Ascending aorta (tissue), 2 donors: Measurements from ENCODE around the gene TRIM27. TPM values are rescaled to one million over a fixed set of nuclear protein-coding genes. Genes with fewer than 3 reads are reported as not detected.
A peak's percentile ranks its signal among the peaks of the same experiment; 100 is the strongest.
"Not testable (repeated sequence)": the region's sequence is repeated elsewhere in the genome, so short reads cannot be mapped to it uniquely, and the experiment has no call there.

Source experiments
- DNase-seq, 2 donors: peaks; one replicate each; pipeline ENCODE4 v3.0.0-alpha.2; 2019; ENCODE audit warnings: low spot score in 2 of 2
- H3K27ac ChIP-seq, 2 donors: fragments of 200-600 bp; sonication (generic); one replicate each; pipeline ENCODE4 v1.5.1; 2016 to 2017; ENCODE audit warnings: mild to moderate bottlenecking in 1 of 2
- H3K27me3 ChIP-seq: fragments of 200-600 bp; sonication (generic); one replicate; pipeline ENCODE4 v1.5.1; 2017
- H3K36me3 ChIP-seq, 2 donors: fragments of 200-600 bp; sonication (generic); one replicate each; pipeline ENCODE4 v1.5.1; 2016
- H3K4me1 ChIP-seq, 2 donors: fragments of 200-600 bp; sonication (generic); one replicate each; pipeline ENCODE4 v1.5.1; 2016 to 2017; ENCODE audit warnings: mild to moderate bottlenecking in 1 of 2
- H3K4me3 ChIP-seq, 2 donors: fragments of 200-600 bp; sonication (generic); one replicate each; pipeline ENCODE4 v1.5.1; 2016 to 2017; ENCODE audit warnings: mild to moderate bottlenecking in 1 of 2
- H3K9me3 ChIP-seq, 2 donors: fragments of 200-600 bp; sonication (generic); one replicate each; pipeline ENCODE4 v1.5.1; 2016
- CTCF ChIP-seq, 3 experiments: fragments of 200-600 bp in 2 of 3; fragments of 450-650 bp in 1 of 3; sonication (generic) in 2 of 3; IDR thresholded peaks; one replicate each; pipeline ENCODE4 v1.5.1; 2016 to 2019; ENCODE audit warnings: antibody characterized with exemption in 3 of 3, mild to moderate bottlenecking in 1 of 3, moderate library complexity in 1 of 3
- intact Hi-C: fragments of 100-400 bp; cut with DNase I; formaldehyde crosslinking; loops from one replicate; pipeline ENCODE4 v1.15.1; 2023
- total RNA-seq: library from RNA; depleted of rRNA; stranded (reverse); fragments of >200 nt; gene quantifications from one replicate; pipeline ENCODE4 v1.1.0, GENCODE V29; 2016

TRIM27 gene
- total RNA-seq, 1 donor from 2014 or later = 167 TPM

DNA sequence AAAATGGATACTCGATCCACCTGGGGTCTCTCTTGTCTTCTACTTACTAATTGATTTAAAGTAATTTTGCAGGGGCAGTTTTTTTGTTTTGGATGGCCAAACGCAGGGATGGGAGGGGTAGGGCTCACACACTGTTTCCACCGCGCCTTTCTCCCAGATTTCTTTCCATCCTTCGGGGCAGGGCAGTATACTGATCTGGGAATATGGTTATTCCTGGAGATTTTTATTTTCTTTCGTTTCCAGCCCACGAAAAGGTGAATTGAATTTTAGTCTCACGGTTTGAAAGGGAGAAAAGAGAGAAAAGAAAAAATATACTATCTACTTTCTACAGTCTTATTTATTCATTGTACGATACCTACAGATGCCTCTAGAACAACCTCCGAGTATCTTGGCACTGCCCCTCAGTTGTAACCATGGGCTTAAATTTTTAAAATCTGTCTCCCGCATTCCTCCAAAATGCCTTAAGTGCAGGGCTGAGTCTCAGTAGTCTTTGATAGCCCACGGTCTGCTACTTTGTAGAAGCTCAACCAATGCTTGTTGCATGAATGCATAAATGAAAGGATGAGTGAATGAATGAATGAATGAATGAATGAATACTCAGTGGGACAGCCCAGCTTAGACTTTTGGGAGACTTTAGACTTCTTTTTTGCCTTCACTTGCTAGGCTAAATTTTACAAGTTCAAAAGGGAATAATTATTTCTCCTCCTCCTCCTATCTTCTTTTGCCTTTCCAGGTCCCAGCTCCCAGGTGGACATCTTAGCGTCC is 18.1 kb upstream of the TRIM27 start:
- peak overlapping the region; percentile 77 to 81 for H3K4me3 ChIP-seq
- no peaks in the 10 kb centered on the region for H3K27me3 ChIP-seq
- H3K4me1 ChIP-seq = no peaks in the 10 kb centered on the region
- no peaks in the 10 kb centered on the region for H3K9me3 ChIP-seq
- intact Hi-C loops = loop anchor here (1.0 to 10.0 kb wide), 6 partner anchors 39 to 1437 kb away; no protein-coding TSS in a partner anchor
- no peaks in the 10 kb centered on the region for H3K36me3 ChIP-seq
- no peak for TF ChIP-seq CTCF (IDR thresholded peaks at IDR 0.05)
- H3K27ac ChIP-seq = peak overlapping the region; percentile 89 to 91
- DNase-seq = no peak

DNA sequence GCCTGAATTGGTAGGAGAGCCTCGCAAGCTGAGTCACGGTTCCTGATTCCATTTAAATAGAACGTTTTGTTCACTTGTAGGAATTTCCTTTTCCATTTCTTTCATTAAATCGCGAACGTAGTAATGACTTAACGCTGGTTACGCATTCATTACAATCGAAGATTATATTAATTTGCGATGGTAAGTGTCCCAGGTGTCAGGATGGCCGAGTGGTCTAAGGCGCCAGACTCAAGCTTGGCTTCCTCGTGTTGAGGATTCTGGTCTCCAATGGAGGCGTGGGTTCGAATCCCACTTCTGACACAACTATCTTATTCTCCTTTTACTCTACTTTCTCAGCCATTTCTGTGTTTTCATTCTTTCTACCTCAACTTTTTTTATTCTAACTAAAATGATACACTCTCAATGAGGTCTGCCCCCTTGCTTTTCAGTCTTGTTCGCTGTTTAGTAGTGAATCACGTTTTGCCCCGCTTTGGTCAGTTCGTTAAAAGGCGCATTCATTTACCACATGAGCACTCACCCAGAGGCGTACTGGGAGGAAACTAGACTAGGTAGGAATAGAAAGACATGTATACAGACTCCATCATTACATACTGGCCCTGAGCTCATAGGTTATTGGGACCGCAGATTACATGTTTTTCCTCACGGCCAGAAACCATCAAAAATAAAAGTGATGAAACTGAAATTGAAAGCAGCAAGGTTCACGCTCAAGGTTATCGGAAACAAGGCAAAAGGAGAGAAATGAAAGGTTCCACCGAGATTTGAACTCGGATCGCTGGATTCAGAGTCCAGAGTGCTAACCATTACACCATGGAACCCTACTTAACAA is 17.3 kb upstream of the TRIM27 start:
- peak overlapping the region; percentile 89 to 91 for H3K27ac ChIP-seq
- no peaks in the 10 kb centered on the region for H3K27me3 ChIP-seq
- intact Hi-C loops = loop anchor here (1.0 to 10.0 kb wide), 7 partner anchors 18 to 1436 kb away; partner anchors contain the start of gene TRIM27
- peak; percentile 31 to 89 for DNase-seq
- peak overlapping the region; percentile 77 to 81 for H3K4me3 ChIP-seq
- TF ChIP-seq CTCF (IDR thresholded peaks at IDR 0.05) = no peak
- no peaks in the 10 kb centered on the region for H3K9me3 ChIP-seq
- H3K4me1 ChIP-seq = no peaks in the 10 kb centered on the region
- no peaks in the 10 kb centered on the region for H3K36me3 ChIP-seq

GRCh38 chr6:28940294-28940857 is 16.6 kb upstream of the TRIM27 start:
- Histone ChIP-seq H3K4me3 (peak overlapping the region; percentile 77 to 81), H3K9me3 (no peaks in the 10 kb centered on the region), H3K27me3 (no peaks in the 10 kb centered on the region), H3K27ac (peak overlapping the region; percentile 89 to 91), H3K36me3 (no peaks in the 10 kb centered on the region), H3K4me1 (no peaks in the 10 kb centered on the region)
- TF ChIP-seq CTCF (IDR thresholded peaks at IDR 0.05) = no peak
- intact Hi-C loops = loop anchor here (1.0 to 10.0 kb wide), 5 partner anchors 17 to 1436 kb away; partner anchors contain the start of gene TRIM27
- DNase-seq = peak in 1 of 2 donors; percentile 78

GRCh38 chr6:28933069-28933468 is 9.3 kb upstream of the TRIM27 start:
- intact Hi-C loops = no loop called here
- no peak for TF ChIP-seq CTCF (IDR thresholded peaks at IDR 0.05)

DNA sequence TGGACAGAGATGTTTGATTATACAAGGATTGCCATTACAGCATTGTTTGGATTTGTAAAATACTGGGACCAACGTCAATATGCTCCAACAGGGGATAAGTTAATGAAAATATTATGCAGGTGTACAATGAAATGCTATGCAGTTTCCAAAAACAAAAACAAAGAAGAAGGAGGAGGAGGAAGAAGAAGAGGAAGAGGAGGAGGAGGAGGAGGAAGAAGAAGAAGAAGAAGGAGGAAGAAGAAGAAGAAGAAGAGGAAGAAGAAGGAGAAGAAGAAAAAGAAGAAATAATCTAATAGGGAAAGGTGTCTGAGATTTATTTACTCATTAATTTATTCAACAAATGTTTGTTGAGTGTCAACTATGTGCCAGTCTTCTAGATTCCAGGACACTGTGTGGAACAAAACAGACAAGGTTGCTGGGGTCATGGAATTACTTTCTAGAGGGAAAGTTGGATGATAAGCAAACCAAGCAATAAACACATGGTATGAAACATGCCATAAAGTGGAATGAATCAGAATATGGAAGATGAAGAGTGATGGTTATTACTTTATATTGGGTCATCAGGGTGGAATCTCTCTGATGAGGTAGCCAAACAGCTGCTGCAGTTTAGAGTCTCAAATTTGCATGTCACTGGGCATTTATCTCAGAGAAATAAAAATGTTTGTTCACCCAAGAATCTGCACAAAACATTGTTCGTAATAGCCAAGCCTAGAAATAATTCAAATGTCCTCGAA is 6.3 kb upstream of the TRIM27 start:
- Histone ChIP-seq H3K9me3 (no peaks in the 10 kb centered on the region), H3K4me1 (no peaks in the 10 kb centered on the region), H3K4me3 (no peak overlapping the region), H3K27ac (no peak overlapping the region), H3K36me3 (no peaks in the 10 kb centered on the region), H3K27me3 (no peaks in the 10 kb centered on the region)
- DNase-seq = no peak
- intact Hi-C loops = no loop called here
- no peak for TF ChIP-seq CTCF (IDR thresholded peaks at IDR 0.05)

More at GRCh38 chr6:28933069-28933468, 9.3 kb upstream of the TRIM27 start:
- Histone ChIP-seq H3K36me3 (no peaks in the 10 kb centered on the region), H3K4me1 (no peaks in the 10 kb centered on the region), H3K4me3 (no peak overlapping the region), H3K9me3 (no peaks in the 10 kb centered on the region), H3K27me3 (no peaks in the 10 kb centered on the region), H3K27ac (no peak overlapping the region)
- no peak for DNase-seq

GRCh38 chr6:28929339-28929738 is 5.6 kb upstream of the TRIM27 start:
- H3K36me3 ChIP-seq, H3K9me3 ChIP-seq, DNase-seq, intact Hi-C loops, H3K4me3 ChIP-seq, H3K4me1 ChIP-seq, H3K27me3 ChIP-seq, H3K27ac ChIP-seq: not testable (repeated sequence)
